Activated T-cell treated with anti-CD3 and anti-CD28 coated beads for 48 hours (primary cell): ENCODE measurements around the gene STEAP1B.
"Not testable (repeated sequence)": the region's sequence is repeated elsewhere in the genome, so short reads cannot be mapped to it uniquely, and the experiment has no call there.

ENCODE experiments used
- DNase-seq: peaks from one replicate; pipeline ENCODE4 v3.0.0-alpha.2; 2020; ENCODE audit warnings: low read depth

Gene STEAP1B

DNA sequence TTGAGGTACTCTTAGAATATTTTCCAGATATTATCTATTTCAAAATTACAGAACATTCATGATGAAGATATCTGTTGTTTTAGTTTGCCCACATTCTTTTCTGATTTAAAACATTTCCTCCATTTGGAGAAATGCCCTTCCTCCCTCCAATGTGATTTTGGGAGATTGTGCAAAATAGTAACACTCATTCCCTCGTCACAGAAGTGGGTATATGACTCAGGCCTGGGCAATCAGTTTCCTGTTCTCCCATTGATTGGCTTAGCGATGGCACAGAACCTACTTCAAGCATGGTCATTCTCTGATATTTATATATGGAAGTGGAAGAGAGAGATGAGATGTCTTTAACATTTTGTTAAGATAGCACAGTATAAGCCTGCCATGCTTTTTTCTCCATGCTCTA lies 3.1 kb downstream of the STEAP1B start:
- DNase-seq, result not testable (repeated sequence)

DNA sequence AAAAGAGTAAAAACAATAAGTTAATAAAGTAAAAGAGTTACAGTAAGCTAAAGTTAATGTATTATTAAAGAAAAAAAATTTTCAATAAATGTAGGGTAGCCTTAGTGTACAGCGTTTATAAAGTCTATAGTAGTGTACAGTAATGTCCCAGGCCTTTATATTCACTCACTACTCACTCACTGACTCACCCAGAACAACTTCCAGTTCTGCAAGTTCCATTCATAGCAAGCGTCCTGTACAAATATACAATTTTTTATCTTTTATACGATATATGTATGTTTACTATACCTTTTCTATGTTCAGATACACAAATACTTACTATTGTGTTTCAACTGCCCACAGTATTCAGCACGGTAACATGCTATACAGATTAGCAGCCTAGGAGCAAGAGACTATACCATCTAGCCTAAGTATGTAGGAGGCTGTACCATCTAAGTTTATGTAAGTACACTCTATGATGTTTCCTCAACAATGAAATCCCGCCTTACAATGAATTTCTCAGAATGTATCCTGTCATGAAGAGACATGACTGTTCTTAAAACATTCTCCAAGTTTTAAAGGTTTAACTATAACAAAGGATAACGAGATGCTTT lies 3.6 kb downstream of the STEAP1B start:
- DNase-seq, result not testable (repeated sequence)

DNA sequence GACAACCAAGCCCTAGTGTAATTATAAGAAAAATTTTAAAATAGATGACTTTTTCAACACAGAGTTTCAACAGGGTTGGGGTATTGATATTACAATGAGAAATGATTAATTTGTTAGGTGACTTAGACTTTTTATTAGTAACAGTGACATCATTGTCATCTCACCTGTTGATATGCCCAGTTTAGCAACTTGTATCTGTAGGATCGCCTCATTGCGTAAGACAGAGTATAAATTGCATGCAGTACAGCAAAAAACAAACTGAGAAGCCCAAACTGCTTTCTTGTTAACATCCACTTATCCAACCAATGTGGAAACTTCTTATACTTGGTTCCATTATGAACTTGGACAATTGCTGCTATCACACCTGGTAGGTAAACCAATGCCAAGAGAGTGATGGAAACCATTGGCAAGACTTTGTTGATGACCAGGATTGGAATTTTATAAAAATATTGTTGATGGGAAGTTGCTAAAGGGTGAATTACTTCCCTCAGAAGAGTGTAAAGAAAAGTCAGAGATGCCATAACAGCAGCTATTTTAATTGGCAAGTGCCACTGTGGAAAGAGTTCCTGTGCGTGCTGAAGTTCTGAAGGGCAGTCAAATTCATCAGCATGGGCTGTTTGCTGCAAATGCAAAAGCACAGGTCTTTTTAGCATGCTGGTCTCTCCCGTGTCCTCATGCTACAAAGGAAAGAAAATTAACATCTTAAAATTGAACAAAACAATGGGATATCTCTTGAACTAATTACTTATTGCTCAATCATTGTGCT lies 6.6 kb downstream of the STEAP1B start:
- not testable (repeated sequence) for DNase-seq

DNA sequence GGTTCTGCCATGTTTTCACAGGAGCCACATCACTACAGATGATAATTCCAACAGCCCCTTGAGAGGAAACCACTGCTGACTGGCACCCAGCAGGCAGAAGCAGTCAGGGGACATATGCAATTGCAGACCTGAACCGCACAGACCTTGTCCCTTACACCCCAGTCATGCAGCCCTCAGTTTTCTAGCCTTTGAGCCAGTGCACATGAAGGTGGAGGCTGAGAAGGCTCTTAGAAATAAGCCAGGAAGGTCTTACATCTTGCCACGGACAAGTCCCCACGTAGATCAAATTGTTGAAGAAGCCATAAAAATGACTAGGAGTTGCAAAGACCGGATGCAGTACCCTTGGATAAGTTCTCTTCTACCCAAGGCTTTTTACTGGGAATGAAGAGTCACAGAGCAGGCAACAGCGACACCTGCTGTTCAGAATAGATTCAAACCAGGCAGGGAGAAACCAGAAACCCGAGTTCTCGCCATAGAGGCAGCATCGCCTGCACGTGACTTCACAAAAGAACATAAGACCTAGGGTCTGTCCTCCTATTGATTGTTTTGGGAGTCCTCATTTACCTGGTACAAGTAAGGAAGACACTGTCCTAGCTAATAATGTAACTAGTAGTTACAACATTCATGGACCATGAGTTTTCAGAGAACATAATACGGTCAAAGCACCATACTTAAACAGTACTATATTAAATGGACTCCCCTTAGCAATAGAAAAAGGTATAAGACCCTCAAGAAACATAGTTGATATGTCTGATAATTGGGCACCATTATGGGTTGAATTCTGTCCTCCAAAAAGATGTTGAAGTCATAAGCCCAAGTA lies 11.1 kb downstream of the STEAP1B start:
- DNase-seq, result peak; percentile 41

DNA sequence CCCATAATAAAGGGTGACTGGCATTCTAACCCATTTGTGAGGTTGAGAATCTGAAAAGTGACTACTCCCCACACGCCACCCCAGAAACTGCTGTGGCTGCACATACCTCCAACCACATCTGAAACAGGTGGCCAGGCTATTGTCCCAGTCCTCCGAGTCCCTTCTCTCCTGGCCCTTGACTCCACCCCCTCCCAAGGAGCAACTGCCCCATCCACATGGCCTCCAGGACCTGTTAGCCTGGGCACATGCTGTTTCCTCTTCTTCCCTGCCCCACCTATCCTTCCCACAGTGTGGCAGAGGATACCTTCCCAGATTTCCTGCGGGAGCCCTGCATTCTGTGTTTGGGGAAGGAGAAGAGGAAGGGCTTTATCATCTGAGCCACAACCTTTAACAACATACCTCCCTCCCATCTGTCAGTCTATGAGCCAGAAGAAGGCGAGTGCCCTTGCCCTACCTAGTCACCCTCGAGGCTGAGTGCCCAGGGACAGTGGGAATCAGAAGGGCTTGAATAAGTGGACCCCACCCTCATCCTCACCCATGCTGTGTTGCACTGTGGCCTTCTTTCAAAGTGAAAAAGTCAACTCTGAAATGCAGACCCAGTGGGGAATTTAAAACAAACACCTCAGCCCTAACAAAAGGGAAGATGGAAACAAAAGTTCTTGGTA lies 11.9 kb downstream of the STEAP1B start:
- DNase-seq, result no peak

DNA sequence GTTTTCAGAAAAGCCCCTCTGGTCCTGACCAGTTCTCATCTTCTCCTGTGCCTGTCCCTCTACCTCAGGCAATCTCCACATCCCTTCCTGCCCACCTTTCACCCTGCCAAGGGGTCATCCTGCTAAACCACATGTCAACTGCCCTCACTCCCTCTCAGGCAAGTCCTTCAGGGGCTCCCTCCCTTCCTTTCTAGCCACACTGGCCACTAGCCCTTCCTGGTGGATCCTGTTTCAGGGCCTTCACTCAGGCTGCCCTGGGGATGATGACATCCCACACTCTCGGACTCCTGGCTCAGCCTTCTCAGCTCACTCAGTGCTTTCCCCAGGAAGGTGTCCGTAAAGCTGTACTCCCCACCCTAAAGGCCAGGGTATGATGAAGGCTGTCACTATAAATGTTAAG lies 13.4 kb downstream of the STEAP1B start:
- DNase-seq, result no peak

DNA sequence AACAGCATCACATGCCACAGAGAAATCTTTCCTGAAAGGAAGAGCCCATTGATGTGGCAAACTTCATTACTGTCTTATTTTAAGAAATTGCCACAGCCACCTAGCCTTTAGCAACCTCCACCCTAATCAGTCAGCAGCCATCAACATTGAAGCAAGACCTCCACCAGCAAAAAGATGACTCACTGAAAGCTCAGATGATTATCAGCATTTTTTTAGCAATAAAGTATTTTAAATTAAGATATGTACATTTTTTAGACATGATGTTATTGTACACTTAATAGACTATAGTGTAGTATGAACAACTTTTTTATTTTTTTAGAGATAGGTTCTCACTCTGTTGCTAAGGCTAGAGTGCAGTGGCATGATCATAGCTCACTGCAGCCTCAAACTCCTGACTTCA lies 14.8 kb downstream of the STEAP1B start:
- DNase-seq, result no peak

DNA sequence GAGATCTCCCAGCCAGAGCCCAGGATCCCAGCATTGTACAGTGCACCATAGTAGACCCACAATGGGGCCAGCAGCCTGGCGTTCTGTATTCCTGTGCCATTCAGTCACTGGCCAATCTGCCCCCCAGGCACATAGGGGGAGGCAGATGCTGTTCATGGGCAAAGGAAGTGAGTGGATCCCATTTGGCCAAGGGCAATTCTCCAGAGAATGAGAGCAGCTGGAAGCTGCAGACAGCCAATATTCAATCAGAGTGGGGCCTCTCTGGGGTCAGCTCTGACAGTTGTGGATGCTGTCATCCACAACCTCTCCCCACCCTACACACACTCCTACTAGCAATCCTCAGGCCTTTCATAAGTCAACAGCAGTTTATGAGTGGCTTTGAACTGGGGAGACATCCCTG lies 17.5 kb downstream of the STEAP1B start:
- DNase-seq, result no peak

DNA sequence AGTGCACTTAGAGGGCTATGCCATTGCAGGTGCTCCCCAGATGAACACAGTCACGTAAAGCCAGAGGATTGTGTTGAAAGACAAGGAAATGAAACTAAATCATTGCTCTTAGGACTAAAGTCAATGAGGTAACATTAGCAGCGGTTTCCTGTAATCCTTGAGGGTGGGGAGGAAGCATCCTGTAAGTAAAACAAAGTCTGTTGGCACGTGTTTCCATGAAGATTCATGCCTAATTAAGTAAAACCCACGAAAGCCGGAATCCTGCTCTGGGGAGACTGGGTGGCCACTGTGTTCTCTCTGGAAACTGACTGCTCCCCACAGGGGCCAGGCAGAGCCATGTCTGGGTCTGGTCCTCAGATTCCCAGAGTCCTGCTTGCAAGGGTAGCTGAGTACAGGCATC lies 18.3 kb downstream of the STEAP1B start:
- DNase-seq, result no peak

DNA sequence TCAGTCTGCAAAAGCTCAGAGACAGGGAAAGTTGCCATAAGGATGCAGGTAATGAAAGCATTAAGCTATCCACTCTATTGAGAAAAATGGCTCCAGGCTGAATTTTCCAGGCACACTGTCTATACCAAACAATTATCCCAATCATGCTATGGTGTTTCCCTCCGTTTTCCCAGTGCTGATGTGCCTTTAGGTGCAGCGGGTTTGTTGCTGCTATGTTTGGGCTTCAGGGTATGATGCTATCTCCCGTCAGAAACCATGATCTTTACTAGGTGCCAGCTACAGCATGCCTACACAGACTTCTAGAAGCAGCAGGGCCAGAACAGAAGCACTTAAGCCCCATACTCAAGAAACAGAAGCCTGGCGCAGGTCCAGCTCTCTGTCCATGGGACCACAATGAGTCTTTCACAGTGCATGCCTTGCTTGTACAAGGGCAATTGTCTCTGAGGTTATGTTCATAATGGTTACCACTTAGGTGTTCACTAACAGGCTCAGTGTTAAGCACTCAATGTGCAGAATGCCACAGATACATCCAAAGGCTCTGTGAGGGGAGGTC lies 19.4 kb downstream of the STEAP1B start:
- no peak for DNase-seq

DNA sequence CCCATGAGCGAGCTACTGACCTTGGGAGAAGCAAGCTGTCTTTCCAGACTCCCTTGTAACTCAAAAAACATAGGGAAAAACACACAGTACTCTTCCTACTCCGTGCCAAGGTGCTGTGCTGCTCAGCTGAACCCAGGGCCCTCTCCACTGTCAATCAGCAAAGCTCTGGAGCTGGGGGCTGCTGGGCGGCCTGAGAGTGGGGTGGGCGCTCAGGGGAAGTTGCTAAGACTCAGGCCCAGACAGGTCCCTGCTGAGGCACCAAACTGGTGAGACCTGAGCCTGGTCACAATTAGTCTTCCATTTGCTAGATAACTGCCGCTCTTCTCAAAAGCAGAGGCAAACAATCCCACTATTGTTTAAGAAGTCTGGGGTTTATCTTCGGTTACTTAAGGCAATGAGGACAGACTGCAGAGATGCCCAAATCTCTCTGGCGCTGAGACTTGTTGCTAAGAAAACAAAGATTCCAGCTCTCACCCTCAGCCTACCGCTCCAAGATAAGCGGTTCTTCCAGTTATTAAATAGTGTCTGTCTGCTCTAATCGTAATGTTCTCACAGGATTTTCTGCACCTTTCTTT lies 22.0 kb downstream of the STEAP1B start:
- no peak for DNase-seq

DNA sequence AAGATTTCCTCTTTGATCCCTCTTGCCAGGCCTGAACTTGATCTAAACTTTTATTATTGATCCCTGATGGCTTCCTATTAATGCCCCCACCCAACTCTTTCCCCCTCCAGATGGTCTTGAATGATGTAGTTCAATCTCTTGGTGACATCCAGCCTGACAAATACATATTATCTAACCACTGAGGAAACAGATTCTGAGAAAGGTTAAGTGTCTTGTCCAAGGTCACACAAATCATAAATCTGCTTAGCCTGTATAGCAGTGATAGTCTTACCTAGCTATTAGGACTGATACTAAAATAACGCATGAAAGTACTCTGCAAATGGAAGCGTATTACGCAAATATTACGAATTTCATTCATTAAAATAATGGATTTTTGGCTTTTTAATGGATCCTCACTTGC lies 22.7 kb downstream of the STEAP1B start:
- DNase-seq, result no peak

DNA sequence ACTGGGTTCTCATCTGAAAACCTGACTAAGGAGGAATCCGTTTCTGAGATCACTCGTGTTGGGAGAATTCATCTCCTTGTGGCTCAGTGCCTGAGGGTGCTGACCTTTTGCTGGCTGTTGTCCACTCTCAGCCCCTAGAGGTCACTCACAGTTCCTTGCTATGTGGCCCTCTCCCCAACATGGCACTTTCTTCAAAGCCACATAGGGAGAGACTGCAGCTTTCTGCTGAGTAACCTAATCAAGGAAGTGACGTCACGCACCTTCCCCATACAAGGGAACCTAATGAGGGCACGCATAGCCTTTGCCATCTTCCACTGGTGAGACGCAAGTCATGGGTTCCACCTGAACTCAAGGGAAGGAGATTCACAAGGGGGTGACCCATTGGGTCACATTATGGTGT lies 23.2 kb downstream of the STEAP1B start:
- no peak for DNase-seq

DNA sequence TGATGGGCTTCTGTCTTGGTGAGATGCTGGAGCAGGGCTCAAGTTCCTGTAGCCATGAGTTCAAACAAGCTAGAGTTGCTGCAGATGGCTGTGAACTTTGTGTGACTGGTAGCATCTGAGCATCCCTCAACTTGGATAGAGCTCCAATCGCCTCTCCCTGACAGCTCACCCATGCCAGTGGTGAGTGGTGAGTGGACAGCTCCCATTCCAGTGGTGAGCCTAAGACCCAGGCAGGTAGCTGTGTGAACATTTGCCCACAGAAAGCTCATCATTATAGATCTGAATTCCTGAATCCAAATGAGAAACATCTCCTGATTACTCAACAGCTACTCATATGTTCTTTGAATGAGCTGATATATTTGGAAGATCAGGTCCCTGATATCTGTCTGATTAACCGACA lies 25.3 kb downstream of the STEAP1B start:
- DNase-seq, result no peak

DNA sequence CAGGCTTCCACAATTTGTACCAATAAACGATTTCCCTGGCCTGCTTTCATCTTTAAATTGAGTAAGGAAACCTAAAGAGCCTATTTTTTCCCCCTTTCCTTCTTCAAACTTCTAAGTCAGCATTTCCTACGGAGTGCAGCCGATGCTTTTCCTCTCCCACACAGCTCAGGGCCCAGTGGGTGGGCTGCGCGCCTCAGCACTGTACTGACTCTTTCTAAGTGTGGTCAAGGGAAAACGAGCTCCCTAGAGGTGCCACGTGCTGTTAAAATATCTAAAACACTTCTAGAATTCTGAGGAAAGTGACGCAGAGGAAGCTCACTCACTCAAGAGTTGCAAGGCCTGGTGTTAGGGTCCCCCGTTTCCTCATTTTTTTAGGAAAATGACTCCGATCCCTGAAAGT lies 29.0 kb downstream of the STEAP1B start:
- DNase-seq, result no peak

DNA sequence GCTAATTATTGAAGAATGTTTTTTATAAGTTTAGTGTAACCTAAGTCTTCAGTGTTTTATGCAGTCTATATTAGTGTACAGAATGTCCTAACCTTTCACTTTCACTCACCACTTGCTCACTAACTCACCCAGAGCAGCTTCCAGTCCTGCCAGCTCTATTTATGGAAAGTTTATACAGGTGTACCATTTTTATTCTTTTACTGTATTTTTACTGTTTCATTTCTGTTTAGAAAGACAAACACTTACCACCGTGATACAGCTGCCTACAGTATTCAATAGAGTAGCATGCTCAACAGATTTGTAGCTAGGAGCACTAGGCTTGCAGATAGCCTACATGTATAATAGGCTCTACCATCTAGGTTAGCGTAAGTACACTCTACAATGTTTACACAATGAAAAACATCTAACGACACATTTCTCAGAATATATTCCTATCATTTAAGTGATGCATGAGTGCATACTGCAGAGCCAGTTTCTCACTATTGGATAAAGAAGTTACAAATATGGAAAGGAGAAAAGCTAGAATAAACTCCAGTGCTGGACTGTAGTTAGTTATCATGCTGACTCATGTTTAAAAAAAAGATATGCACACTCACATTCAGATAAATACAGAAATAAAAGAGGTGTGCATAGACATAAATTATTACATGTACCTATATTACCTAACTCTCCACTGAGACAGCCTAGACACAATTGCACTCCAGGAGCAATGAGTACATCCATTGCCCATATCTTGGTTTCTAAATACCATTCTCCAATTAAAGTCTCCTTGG lies 30.4 kb downstream of the STEAP1B start:
- no peak for DNase-seq

DNA sequence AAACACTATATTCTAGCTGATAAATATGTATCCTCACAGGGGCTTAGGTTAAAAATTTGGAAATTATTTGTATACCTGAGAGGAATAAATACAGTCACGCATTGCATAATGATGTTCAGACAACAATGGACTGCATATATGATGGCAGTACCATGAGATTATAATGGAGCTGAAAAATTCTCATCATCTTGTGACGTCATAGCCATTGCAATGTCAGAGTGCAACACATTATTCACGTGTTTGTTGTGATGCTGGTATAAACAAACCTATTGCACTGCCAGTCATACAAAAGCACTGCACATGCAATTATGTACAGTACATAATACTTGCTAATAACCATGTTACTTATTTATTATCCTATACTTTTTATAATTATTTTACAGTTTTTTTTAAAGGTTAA lies 31.4 kb downstream of the STEAP1B start:
- DNase-seq, result no peak

DNA sequence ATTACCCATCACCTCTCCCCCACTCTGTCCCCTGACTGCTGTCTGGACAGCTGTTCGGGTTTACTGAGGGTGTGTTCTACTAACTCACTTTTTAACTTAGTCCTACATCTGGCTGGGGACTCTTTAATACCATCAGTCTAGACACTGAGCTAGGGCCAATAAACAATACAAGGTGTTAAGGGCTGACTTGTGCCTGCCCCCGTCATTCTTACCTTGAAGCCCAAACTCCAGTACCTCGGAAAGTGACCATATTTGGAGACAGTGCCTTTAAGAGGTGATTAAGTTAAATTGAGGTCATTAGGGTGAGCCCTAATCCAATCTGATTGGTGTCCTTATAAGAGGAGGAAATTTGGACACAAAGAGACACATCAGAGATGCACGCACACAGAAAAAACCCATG lies 35.7 kb downstream of the STEAP1B start:
- no peak for DNase-seq

DNA sequence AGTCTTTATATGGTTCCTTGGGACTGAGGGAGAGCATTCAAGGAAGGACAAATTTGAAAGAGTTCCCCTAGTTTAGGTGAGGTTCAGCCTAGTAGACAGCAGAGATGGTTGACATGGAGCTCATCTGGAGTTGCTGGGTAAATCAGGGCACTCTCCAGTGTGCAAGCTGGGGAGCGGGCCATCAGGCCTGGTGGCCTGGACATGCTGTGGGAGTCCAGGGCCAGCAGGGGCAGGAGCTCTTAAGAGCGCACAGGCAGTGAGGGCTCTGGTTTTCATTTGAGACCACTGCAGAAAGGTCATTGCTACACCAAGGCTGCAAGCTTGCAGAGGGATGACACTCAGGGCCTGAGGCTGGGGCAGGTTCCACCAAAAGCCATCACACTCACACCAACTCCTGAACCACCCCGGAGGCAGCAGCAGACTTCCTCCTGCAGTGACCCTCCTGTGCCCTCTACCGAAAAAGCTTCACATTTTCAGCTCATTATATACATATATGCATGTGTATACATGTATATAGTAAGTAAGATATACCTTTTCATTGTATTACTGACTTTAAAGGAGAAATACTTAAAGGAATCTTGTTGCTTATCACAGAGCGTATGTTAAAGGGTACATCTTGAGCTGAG lies 39.5 kb downstream of the STEAP1B start:
- DNase-seq, result no peak

DNA sequence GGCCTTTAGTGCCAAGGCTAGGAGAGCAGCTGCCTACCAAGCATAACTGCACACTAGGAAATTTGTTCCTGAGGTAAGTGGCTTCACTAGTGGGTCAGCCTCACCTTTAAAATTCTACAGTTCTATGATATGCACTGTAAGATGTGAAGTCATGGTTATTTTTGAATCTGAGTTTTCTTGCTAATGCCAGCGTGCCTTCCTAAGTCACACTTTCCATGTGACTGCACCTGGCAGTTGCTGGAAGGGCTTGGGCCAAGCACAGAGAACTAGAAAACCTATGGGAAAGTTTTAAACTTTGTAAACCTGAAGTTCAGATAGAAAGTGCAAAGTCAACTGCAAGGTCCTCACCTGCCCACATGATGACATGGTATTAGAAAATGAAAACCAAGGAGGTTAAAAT lies 42.5 kb downstream of the STEAP1B start:
- DNase-seq, result no peak

DNA sequence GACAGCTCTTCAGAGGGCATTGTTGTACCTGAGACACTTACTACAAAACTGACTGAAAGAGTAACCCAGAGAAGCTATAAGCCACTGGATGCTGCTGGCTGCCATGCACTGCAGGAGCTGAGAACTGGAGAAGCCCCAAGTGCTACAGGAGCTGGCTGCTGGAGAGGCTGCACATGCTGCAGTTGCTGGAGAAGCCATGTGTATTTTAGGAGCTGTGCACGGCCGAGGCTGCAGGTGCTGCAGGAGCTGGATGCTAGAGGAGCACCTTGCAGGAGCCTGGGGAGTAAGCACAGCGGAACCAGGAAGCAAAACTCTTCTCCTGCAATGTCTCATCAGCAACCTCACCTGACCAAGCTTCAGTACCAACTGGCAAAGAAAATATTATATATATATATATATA lies 45.5 kb downstream of the STEAP1B start:
- DNase-seq, result no peak
